K562 (cell line): ENCODE measurements around the gene DDR2. TPM values are rescaled to one million over a fixed set of nuclear protein-coding genes. Genes with fewer than 3 reads are reported as not detected.

Source experiments
- ATAC-seq: fragments of 200-7000 bp; cut with Tn5 transposase; 3 replicates; pipeline ENCODE4 v1.9.1; 2020; ENCODE audit warnings: moderate library complexity
- BruUV-seq: library from RNA; stranded (reverse); fragments of 400-500 nt; replicated peaks from 2 replicates; lab custom pipeline; 2021; lab: Mats Ljungman, UMichigan
- CTCF ChIA-PET: fragments of 300-600 bp; formaldehyde crosslinking; extraction: SDS; loops from one replicate; lab custom pipeline; 2021; ENCODE audit warnings: low intra/inter-chr PET ratio; lab: Yijun Ruan, JAX
- POLR2A ChIA-PET: fragments of 300-600, 350-650 bp; sonication (Branson Sonifier 250); formaldehyde crosslinking; extraction: SDS; loops from one replicate; lab custom pipeline; 2021; ENCODE audit warnings: antibody characterized with exemption, inconsistent platforms; lab: Yijun Ruan, JAX
- DNase-seq, 4 experiments: peaks; one replicate each; pipeline versions ENCODE4 v3.0.0 to v3.0.0-alpha.2; 2011 to 2018; ENCODE audit warnings: low spot score in 3 of 4, mixed read lengths in 3 of 4; ENCODE audit errors: extremely low read depth in 1 of 4
- FAIRE-seq: peaks from 2 replicates; lab custom pipeline; 2011; peaks lifted over from hg19 to GRCh38; lab: Jason Lieb, UNC
- H2AFZ ChIP-seq: 2 replicates; pipeline ENCODE4 v1.6.0; 2011; ENCODE audit warnings: low read depth, low read length, control low read depth, inconsistent platforms
- H3K27ac ChIP-seq: fragments of 200-600 bp; 3 replicates; pipeline ENCODE4 v1.8.0; 2011; ENCODE audit warnings: low read depth, mild to moderate bottlenecking, control low read depth, inconsistent platforms, low read length, moderate library complexity, mixed read lengths; ENCODE audit errors: extremely low read depth
- H3K27me3 ChIP-seq, 2 experiments: fragments of 300-600 bp in 1 of 2; 2 replicates in 1 of 2; 3 replicates in 1 of 2; pipeline versions ENCODE4 v1.6.0 to v1.8.0; 2011; ENCODE audit warnings: inconsistent platforms in 2 of 2, low read length in 2 of 2, mild to moderate bottlenecking in 1 of 2, mixed read lengths in 1 of 2, moderate library complexity in 1 of 2; ENCODE audit not compliant: control insufficient read depth in 2 of 2, insufficient read depth in 2 of 2
- H3K36me3 ChIP-seq: fragments of 300-600 bp; 3 replicates; pipeline ENCODE4 v1.8.0; 2011; ENCODE audit warnings: mild to moderate bottlenecking, low read length, inconsistent platforms; ENCODE audit not compliant: control insufficient read depth, insufficient read depth
- H3K4me1 ChIP-seq, 2 experiments: fragments of 200-600 bp in 1 of 2; replicated peaks in 1 of 2; 2 replicates in 1 of 2; 3 replicates in 1 of 2; pipeline versions ENCODE4 v1.5.1 to v1.8.0; 2011; ENCODE audit warnings: inconsistent platforms in 2 of 2, low read length in 2 of 2, mild to moderate bottlenecking in 1 of 2, mixed read lengths in 1 of 2, moderate library complexity in 1 of 2; ENCODE audit not compliant: control insufficient read depth in 2 of 2, insufficient read depth in 2 of 2
- H3K4me2 ChIP-seq: 2 replicates; pipeline ENCODE4 v1.6.1; 2011; ENCODE audit warnings: low read length, control low read depth, inconsistent platforms, mixed read lengths; ENCODE audit not compliant: insufficient read depth
- H3K4me3 ChIP-seq: fragments of 200-600 bp; sonication (generic), shearing (Covaris generic); 2 replicates; pipeline ENCODE4 v1.5.1; 2016; ENCODE audit warnings: control low read depth, inconsistent platforms
- H3K79me2 ChIP-seq: fragments of 200-600 bp; 3 replicates; pipeline ENCODE4 v1.8.0; 2011; ENCODE audit warnings: low read length, inconsistent platforms; ENCODE audit not compliant: control insufficient read depth, insufficient read depth
- H3K9ac ChIP-seq, 2 experiments: 2 replicates each; pipeline versions ENCODE4 v1.6.0 to v1.6.1; 2011; ENCODE audit warnings: low read depth in 2 of 2, low read length in 2 of 2, control low read depth in 1 of 2, inconsistent platforms in 1 of 2, mild to moderate bottlenecking in 1 of 2, mixed read lengths in 1 of 2; ENCODE audit not compliant: insufficient read depth in 1 of 2
- H3K9me1 ChIP-seq: one replicate; pipeline ENCODE4 v1.6.0; 2011; ENCODE audit warnings: inconsistent platforms, mild to moderate bottlenecking, low read length, moderate library complexity; ENCODE audit not compliant: control insufficient read depth, insufficient read depth
- H3K9me3 ChIP-seq: replicated peaks from 2 replicates; pipeline ENCODE4 v1.5.1; 2011; ENCODE audit warnings: low read depth, low read length, inconsistent platforms; ENCODE audit not compliant: control insufficient read depth, insufficient read depth
- H4K20me1 ChIP-seq: replicated peaks from 2 replicates; pipeline ENCODE4 v1.6.1; 2011; ENCODE audit warnings: low read length, inconsistent platforms, mixed read lengths; ENCODE audit not compliant: control insufficient read depth, insufficient read depth
- FOS ChIP-seq: IDR thresholded peaks from 3 replicates; pipeline ENCODE4 v1.6.1; 2011; ENCODE audit not compliant: insufficient read length; ENCODE audit errors: extremely low read depth
- HNRNPH1 ChIP-seq: fragments of 200-400 bp; formaldehyde crosslinking; optimal IDR thresholded peaks from 2 replicates; pipeline ENCODE3; 2017; ENCODE audit warnings: low read depth, mild to moderate bottlenecking, low read length, moderate library complexity
- PCBP1 ChIP-seq: fragments of 200-400 bp; formaldehyde crosslinking; IDR thresholded peaks from 2 replicates; pipeline ENCODE4 v1.6.1; 2018; ENCODE audit warnings: mild to moderate bottlenecking, low read depth, low read length; ENCODE audit not compliant: poor library complexity, severe bottlenecking
- WGBS: fragments of 100-300 bp; shearing (Covaris generic); methylation state at CpG from one replicate; pipeline ENCODE4 v1.1.6; 2016; ENCODE audit warnings: low coverage, mixed read lengths; ENCODE audit not compliant: insufficient coverage; ENCODE audit errors: missing lambda C conversion rate; 5-methylcytosine and 5-hydroxymethylcytosine counted together
- in situ Hi-C: fragments of 300-500 bp; cut with MboI; formaldehyde crosslinking; loops from 4 replicates; pipeline ENCODE4 v1.15.0; 2018; ENCODE audit warnings: inconsistent platforms, mixed read lengths
- intact Hi-C: fragments of 100-400 bp; cut with micrococcal nuclease; formaldehyde crosslinking; loops from 2 replicates; pipeline ENCODE4 v1.14.2; 2022
- polyA plus RNA-seq, 8 experiments: library from polyadenylated mRNA; depleted of rRNA in 4 of 8; stranded (reverse) in 5 of 8; unstranded in 3 of 8; fragments of >200 nt; fragmentation: Nextera tagmentation in 2 of 8; fragmentation: Illumina TruSeq in 1 of 8; extraction: Ambion mirVana in 2 of 8; extraction: Trizol in 1 of 8; gene quantifications; 2 replicates each; pipeline versions ENCODE4 v1.2.1 to v1.2.3, GENCODE V29; 2011 to 2014; ENCODE audit warnings: inconsistent platforms in 1 of 8, missing spikeins in 1 of 8
- total RNA-seq, 7 experiments: library from RNA; depleted of rRNA in 6 of 7; stranded (reverse); fragments of >200 nt in 6 of 7; fragmentation: Illumina TruSeq in 2 of 7; extraction: Trizol in 2 of 7; gene quantifications; 2 replicates each; pipeline versions ENCODE4 v1.2.1 to v1.2.3, GENCODE V29; 2011 to 2021; ENCODE audit warnings: low replicate concordance in 1 of 7
- TF ChIP-seq, protein P1 (sequence below): fragments of 450-650 bp; IDR thresholded peaks from 2 replicates; pipeline ENCODE4 v1.6.1; 2016; ENCODE audit warnings: low read depth, mild to moderate bottlenecking, moderate library complexity

Gene DDR2
- total and polyA plus RNA-seq, 9 of the 15 experiments (the other 6 are each of a cell fraction or from before 2014, with no cell fraction given) = 0.36 to 2.0 (median 1.1) TPM

DNA sequence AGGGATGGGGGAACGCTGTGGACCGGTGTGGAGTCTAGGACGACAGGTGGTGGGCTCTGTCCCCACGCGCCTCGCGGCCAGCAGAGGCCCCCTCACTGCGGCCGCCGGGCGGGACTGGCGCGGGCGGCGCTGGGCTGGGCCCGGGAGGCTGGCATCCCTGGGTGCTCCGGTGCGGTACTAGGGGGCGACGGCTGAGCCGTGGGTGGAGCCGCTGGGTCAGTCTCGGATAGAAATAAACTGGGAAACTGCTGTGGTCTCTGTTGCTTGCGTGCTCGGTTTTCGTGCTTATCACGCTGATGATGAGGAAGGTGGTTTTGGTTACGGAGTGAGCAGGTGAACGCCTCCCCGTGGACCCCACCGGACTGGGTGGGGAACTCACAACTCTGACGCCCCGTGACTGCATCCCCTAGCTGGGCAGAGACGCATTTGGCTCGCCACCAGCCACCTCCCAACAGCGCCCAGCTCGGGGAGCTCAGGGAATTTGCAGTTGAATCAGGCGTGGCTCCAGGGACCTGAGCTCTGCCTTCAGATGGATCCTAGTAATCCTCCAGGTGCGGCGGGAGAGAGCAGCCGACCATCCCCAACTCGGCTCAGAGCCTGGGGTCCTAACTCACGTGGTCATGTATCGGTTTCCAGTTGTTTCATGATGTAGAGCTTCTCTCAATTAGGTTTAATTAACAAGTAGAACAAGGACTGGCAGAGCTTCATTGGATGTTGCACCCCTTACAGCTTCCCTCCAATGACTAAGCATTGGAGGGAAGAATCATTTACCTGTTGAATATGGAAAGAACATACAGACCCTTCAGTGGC is 190.3 kb downstream of the DDR2 start:
- TF ChIP-seq FOS (no peak), PCBP1 (peak; percentile 39), HNRNPH1 (no peak)
- TF ChIP-seq, protein P1, sequence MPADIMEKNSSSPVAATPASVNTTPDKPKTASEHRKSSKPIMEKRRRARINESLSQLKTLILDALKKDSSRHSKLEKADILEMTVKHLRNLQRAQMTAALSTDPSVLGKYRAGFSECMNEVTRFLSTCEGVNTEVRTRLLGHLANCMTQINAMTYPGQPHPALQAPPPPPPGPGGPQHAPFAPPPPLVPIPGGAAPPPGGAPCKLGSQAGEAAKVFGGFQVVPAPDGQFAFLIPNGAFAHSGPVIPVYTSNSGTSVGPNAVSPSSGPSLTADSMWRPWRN = no peak
- FAIRE-seq = no peak
- intact Hi-C loops = no loop called here
- BruUV-seq = no TSS peak
- Histone ChIP-seq H3K79me2 (no peaks in the 10 kb centered on the region), H2AFZ (peak overlapping the region; percentile 54; the same call in 1 of the 2 replicates), H3K9me3 (no peaks in the 10 kb centered on the region), H3K4me3 (no peak overlapping the region), H3K4me2 (peak overlapping the region; percentile 62), H3K9ac (peak overlapping the region in 1 of 2 experiments; percentile 80; a peak in 2 of 4 replicates), H3K36me3 (no peaks in the 10 kb centered on the region), H4K20me1 (no peaks in the 10 kb centered on the region), H3K27me3 (peaks cover 16 to 21% of the 10 kb centered on the region in 2 experiments), H3K4me1 (peaks cover 0 to 8% of the 10 kb centered on the region in 2 experiments; a peak in 3 of 5 replicates), H3K27ac (no peak overlapping the region), H3K9me1 (no peaks in the 10 kb centered on the region)
- CTCF ChIA-PET = no interaction called here
- WGBS = 7% methylated on average over 44 of the region's 44 CpGs
- no peak for DNase-seq
- in situ Hi-C loops = no loop called here
- POLR2A ChIA-PET = interaction anchor here (0.7 to 1.5 kb wide), 3 partner anchors 9 to 245 kb away, joined by 3 to 6 read pairs (median 5); no protein-coding TSS in a partner anchor
- peak; percentile 63 for ATAC-seq
